HG03103 (cell line): ENCODE data around the gene FGFRL1.

ENCODE experiments used
- ATAC-seq: cut with Tn5 transposase; IDR thresholded peaks from one replicate; pipeline ENCODE4 v1.9.1; 2021; ENCODE audit warnings: low read depth; ENCODE audit not compliant: unreplicated experiment

Gene FGFRL1

DNA sequence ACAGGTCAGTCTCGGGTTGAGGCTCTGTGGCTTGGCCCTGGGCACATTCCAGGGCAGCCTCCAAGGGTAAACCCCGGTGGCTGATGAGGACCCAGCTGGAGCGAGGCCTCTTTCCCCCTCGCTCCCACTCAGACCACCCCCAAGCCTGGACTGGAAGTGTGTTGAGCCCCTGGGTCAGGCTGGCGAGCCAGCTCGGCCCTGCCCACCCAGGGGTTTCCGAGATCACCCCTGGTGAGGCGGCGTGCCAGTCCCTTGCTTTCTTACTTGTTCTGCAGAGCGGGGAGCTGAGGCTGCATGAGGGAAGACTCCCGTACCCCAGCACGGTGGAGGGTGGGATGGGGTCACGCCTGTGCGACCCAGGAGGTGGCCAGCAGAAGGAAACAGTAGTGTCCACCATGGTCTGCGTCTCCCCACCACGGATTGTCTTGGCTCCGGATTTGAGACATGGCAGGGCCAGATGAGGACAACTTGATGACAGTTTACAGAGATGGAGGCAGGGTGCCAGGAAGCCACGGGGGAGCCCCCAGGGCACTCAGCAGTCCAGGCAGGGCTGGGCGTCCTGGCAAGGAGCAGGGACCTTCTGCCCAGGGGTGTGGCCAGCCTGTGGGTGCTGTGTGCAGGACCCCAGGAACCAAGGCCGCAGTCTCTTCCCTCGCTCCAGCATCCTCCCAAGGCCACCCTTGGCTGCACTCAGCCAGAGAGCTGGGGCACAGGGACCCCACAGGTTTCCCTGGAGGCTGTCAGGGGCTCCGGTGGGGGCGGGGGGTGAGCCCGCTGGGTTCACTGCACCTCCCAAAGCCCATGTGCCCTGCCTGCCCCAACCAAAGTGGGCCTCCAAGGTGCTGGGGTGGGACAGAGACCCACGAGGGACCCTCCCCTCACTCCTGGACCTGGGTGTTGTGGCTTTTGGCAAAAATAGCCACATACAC is 6.6 kb upstream of the FGFRL1 start:
- ATAC-seq, result no peak

GRCh38 chr4:1006856-1007255 is 4.6 kb upstream of the FGFRL1 start:
- ATAC-seq, result no peak

GRCh38 chr4:1008840-1009541 is 2.4 kb upstream of the FGFRL1 start:
- ATAC-seq, result no peak

DNA sequence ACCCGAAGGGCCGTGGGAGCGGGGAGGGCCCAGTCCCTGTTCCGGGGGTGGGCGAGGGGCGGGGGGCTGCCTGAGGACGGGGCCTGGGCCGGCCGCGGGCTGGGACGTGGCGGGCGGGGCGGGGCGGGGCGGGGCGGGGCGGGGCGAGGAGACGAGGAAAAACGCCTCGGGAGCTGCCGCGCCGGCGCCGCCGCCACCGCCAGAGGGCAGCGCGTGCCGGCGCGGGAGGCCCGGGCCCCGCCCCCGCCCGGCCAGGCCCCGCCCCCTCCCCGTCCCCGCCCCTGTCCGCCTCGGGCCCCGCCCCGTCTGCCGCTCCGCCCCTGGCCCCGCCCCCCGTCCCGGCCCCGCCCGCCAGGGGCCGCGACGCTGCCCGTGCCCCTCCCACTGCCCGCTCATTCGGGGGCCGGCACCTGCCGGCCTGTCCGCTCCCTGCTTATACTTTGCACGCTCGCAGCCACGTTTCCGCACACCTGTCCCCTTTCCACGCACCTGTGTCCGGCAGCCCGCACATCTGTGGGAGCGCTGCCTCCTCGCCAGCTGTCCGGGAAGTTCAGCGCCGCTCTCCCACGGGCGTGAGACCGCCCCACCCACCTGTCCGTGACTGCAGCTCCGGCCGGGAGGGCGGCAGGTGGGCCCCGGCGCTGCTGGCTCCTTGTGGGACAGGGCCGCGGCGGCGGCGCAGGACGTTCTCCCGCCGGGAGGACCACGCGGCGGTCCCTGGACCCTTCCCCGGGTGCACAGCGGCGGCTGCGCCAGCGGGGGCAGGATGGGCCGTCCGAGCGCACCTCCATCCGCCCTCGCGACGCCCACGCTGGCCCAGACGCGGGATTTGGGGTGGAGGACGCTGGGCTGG is 1.7 kb upstream of the FGFRL1 start:
- no peak for ATAC-seq

DNA sequence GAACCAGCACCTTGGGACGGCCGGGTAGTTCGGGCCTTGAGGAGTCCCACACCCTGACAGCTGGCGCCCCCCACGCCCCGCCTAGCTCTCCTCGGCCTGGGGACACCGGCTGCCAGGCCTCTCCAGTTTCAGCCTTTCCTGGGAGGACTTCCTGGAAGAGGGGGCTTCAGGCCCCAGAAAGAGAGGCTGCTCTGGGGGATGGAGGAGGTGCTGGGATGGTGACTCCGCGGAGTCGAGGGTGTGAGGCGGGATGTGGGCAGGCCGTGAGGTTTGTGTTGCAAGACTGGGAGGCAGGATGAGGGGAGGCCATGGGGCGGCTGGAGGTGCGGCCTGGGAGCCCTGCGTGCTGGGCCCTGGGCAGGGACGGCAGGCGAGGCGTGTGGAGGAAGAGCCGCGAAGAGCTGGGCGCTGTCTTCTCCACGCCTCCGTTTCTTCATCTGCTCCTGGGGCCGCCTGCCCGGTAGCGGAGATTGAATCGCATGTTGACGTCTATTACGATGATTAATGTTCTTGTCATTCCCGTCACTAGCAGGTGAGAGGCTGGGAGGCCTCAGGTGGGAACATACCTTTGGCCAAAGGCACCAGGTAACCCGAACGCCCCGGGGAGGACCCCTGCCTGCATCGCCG is 918 bp upstream of the FGFRL1 start:
- ATAC-seq, result no peak

- ATAC-seq, result peak; percentile 3
These were observed 224 bp downstream of the FGFRL1 start for GRCh38 chr4:1011666-1012033.

DNA sequence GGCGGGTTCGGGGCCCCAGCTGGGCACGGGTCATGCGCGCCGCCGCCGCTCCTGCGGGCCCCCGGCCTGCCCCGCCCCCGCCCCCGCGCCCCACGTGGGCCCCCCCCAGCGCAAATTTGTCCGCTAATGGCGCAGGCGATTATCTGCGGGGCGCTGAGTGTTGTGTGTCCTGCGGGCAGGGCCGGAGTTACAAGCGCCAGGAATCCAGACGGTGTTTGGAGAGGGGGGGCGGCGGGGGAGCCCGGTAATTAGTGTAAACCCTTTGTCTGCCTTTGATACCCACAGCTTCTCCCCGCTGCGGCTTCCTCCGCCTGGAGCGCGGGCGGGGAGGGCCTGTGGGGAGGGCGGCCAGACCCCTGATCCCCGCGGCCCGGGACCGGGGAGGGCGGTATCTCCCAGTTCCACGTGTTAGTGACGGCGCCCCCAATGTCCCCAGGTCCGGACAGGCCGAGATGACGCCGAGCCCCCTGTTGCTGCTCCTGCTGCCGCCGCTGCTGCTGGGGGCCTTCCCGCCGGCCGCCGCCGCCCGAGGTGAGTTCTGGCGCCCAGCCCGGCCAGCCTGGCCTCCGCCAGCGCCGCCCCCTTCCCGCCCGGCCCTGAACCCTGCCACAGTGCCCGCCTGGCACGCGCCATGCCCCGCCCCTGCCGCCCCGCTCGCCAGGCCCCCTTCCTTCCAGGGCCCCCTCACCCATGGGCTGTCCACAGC is 761 bp downstream of the FGFRL1 start:
- no peak for ATAC-seq

- ATAC-seq, result no peak
These were observed 2.0 kb downstream of the FGFRL1 start for GRCh38 chr4:1013225-1014073.

DNA sequence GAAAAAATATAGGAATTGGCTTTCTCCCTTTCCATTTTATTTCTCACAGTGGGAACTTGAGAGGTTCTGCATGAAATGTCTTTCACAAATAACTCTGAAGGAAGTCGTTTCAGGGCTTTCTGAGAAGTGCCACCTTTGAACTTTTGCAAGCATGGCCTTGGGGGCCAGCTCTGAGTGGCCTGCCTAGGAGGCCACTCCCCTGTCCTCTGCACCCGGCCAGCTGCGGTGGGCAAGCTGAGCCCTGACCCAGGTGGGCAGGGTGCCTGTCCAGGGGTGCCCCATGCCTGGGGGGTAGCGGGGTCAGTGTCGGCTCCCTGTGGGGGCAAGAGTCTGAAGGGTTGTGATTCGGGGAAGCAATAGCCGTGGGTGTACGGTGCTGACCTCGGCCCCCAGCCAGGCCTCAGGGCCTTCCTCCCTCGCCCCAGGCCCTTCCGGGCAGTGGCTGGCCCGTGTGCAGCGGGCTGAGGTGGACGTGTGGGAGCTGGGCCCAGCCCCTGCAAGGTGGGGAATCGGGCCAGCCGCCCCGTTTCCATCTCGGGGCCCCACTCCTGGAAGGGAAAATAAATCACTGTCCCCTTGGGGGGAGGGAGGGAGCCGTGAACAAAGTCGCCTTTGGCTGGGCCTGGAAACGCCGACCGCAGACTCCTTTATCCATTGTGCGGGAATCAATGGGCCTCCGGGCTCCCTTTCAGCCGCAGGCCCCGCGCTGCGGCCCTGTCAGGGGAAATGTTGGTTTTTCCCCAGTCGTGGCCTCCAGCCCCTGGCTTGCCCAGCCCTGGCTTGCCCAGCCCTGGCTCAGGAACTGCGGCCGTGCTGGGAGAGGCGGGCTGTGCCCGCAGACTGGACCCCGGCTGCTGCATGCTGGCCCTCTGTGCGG is 3.1 kb downstream of the FGFRL1 start:
- no peak for ATAC-seq

DNA sequence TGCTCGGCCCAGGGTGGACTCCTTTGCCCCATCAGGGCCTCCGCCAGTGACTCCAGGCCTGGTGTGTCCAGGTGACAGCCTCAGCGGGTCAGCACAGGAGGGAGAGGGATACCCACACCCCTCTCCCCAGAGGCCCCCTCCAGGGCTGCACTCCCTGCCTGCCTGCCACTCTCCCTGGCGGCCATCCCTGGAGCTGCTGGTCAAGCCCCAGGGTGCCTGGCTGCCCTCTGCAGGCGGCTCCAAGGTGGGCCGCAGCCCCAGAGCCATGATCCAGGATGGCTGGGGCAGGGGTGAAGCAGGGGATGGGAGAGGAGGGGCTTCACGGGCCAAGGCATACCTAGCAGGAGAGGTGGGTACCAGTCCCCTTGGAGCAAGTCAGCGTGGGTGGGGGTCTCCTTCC is 3.8 kb downstream of the FGFRL1 start:
- no peak for ATAC-seq

DNA sequence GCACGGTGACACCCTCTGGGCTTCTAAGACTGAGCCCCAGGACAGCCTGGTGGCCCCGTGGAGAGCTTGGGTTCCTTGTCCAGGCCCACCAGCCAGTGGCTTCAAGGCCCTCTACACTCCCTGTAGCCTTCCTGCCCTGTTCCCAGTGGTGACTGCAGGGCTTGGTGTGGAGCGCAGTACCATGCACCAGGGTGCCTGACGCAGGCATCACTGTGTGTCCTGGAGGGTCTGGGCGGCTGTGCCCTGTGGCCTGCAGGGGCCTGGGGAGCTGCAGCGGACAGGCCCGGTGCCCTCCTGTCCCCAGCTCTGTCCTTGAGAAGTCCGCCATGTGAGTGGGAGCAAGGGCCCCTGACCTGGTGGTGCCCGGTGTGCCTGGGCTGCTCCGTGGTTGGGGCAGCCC is 4.3 kb downstream of the FGFRL1 start:
- no peak for ATAC-seq

DNA sequence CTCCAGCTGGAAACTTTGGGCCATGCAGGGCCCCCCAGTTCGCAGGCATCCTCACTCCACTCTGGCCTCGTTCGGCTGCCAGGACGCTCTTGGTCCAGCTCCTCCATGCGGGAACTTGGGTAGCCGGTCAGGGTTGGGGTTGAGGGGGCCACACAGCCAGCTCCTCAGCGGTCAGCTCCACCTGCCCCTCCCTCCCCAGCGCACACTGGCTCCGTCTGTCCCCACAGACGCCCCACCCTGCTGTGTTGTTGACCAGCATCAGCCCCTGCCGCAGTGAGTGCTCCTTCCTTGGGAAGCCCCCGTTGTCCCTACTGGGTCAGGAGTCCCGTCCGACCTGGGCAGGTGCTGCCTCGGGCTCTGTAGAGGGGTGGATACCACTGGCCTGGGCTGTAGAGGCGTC is 5.8 kb downstream of the FGFRL1 start:
- no peak for ATAC-seq

- no peak for ATAC-seq
These were observed 6.3 kb downstream of the FGFRL1 start for GRCh38 chr4:1017706-1018105.

DNA sequence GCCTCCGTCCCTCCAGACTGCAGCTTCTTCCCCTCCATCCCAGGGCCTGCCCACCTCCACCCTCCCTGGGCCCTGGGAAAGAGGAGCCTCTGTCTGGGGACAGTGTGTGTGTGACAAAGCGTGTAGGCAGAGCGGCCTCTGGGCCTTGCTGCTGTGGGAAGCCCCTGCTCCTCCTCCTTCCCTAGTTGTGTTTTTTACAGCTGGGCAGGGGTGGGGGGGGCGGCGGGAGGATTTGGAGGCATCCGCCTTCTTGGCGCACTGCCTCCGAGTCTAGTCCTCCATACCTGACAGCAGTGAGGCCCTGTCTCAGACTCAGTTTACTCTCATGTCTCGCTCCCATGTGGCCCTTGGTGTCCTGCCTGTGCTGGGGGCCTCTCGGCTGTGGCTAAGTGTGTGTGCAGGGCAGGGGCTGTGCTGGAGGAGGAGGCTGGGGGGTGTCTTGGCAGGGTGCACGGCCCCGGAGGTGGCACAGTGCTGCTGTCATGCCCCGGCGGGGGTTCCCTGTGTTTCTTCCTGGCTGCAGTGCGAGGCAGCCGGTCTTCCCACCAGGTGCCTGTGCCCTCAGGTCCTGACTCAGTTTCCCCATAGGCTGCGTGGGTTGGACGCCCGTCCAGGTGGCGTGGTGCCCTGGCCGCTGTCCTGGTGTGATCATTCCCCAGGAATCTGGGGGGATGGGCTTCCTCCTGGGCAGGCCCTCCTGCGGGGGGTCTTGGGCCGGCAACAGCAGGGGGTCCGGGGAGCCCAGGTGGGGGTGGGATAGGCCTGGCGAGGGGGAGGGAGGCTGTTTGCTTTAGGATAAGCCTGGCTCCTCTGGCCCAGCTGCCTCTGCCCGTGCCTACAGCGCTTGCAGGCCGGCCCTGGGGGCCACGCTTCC is 7.0 kb downstream of the FGFRL1 start:
- ATAC-seq, result no peak

DNA sequence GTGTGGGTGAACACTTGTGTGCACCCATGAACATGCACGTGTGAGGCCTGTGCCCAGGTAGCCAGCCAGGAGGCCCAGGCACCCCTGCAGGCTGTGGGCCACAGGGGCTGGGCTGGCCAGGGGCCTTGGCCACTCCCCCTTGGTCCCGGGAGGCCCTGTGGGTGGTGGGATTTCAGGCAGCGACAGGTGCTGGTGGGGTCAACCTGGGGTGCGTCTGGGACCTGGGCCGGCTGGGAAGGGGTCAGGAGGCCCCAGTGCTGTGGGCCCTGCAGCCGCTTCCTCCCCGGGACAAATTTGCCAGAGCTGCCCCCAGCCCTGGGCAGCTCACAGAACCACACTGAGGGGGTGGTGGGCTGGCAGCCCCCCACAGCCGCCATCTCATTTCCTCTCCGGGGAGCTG is 7.9 kb downstream of the FGFRL1 start:
- no peak for ATAC-seq

DNA sequence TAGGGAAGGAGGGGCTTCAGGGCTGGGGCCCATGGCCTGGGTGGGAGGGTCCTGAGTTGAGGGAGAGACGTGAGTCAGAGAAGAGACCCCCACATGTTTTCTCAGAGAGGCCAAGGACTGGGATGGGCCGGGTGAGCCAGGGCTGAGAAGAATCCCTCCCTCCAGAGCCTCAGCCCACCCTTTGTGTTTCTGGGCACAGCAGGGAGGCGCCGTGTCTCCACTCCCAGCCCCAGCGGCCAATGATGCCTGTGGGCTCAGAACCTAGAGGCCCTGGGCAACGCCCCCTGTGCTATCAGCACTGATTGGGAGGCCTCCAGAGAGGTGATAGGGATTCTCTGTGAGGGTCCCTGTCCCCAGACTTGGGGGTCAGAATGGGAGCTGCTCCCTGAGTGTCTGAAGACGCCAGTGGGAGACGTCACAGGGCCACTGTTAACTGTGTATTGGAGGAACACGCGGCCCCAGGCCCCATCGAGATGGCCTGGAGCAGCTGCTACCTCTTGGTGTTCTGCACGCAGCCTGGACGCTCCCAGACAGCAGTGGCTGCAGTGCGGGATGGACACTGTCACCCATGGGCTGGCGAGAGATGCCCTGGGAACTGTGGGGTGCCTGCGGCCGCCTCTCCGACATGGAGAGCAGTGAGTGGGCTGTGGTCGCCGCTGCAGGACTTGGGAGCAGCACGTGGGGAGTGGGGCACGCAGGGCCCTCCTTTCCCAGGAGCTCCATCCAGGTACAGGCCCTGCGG is 8.5 kb downstream of the FGFRL1 start:
- ATAC-seq, result no peak
